Neutrophil (primary cell): ENCODE results near the gene ZNF248.

ENCODE experiments used
- H3K27ac ChIP-seq: fragments of 200-600 bp; sonication (generic); 2 replicates; pipeline ENCODE4 v1.5.1; 2016; ENCODE audit warnings: mild to moderate bottlenecking, moderate library complexity
- H3K27me3 ChIP-seq: fragments of 200-600 bp; sonication (generic); 2 replicates; pipeline ENCODE4 v1.6.0; 2016; ENCODE audit warnings: mild to moderate bottlenecking
- H3K36me3 ChIP-seq: fragments of 200-600 bp; sonication (generic); 2 replicates; pipeline ENCODE4 v1.5.1; 2017
- H3K4me1 ChIP-seq, 2 experiments: fragments of 200-600 bp in 1 of 2; sonication (generic) in 1 of 2; 1 replicate in 1 of 2; 2 replicates in 1 of 2; pipeline versions ENCODE4 v1.5.1 to v1.6.1; 2013 to 2016; ENCODE audit warnings: low read depth in 1 of 2, low read length in 1 of 2, mild to moderate bottlenecking in 1 of 2, moderate library complexity in 1 of 2; ENCODE audit not compliant: control insufficient read depth in 1 of 2, insufficient read depth in 1 of 2
- H3K4me3 ChIP-seq, 2 experiments: fragments of 200-600 bp in 1 of 2; sonication (generic) in 1 of 2; 1 replicate in 1 of 2; 2 replicates in 1 of 2; pipeline ENCODE4 v1.5.1; 2013 to 2016; ENCODE audit warnings: low read depth in 1 of 2, low read length in 1 of 2, mild to moderate bottlenecking in 1 of 2, moderate library complexity in 1 of 2
- H3K9me3 ChIP-seq: fragments of 200-600 bp; sonication (generic); 2 replicates; pipeline ENCODE4 v1.5.1; 2016
- TF ChIP-seq, protein P1 (sequence below): fragments of 200-600 bp; sonication (generic); IDR thresholded peaks from 2 replicates; pipeline ENCODE4 v1.5.1; 2016; ENCODE audit warnings: antibody characterized with exemption

ZNF248 gene

DNA sequence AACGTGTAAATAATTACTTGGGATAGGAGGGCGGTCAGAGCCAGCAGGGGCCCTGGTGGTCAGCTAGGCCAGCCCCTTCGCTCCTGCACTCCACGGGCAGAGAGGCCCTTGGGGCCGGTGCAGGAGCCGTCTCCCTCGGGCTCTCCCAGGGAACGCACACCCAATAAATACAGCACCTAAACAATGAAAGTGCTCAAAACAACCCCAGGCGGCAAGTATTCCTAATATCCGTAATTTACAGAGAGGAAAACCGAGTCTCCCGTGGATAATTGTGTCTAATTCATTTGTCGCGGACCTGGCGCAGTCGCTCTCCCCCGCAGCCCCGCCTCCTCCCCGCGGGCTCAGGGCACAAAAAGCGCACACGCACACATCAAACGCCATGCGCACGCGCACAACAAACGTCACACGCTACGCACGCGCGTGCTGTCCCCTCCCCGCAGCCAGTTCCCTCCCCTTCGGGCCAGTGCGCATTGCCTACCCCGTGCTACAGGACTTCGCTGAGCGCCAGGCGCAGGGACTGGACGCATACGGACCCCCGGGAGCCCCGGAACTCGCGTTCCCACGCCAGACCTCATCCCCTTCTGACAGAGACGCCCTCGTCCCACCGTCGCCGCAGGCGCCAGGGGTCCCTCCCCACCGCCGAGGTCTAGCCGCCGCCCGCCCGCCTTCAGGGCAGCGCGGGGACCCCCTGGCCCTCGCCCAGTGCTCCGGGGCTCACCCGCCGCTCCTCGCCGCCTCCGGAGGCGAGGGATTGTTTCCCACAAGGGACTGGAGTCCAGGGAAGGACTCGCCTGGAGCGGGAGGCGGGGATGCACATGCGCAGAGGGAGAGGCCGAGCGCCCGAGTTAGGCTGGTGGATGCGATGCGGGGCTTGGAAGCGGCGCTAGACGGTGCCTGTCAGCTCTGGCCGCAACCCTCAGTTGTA lies at the start of gene ZNF248:
ZNF248 (minus strand) TSS at position 324 of the 925 bp plus-strand sequence. CDS start 1,300 bp downstream, outside the sequence.
- TF ChIP-seq, protein P1, sequence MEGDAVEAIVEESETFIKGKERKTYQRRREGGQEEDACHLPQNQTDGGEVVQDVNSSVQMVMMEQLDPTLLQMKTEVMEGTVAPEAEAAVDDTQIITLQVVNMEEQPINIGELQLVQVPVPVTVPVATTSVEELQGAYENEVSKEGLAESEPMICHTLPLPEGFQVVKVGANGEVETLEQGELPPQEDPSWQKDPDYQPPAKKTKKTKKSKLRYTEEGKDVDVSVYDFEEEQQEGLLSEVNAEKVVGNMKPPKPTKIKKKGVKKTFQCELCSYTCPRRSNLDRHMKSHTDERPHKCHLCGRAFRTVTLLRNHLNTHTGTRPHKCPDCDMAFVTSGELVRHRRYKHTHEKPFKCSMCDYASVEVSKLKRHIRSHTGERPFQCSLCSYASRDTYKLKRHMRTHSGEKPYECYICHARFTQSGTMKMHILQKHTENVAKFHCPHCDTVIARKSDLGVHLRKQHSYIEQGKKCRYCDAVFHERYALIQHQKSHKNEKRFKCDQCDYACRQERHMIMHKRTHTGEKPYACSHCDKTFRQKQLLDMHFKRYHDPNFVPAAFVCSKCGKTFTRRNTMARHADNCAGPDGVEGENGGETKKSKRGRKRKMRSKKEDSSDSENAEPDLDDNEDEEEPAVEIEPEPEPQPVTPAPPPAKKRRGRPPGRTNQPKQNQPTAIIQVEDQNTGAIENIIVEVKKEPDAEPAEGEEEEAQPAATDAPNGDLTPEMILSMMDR, result peak; percentile 9
- Histone ChIP-seq H3K27me3 (peaks cover 11% of the 10 kb centered on the region), H3K9me3 (no peaks in the 10 kb centered on the region), H3K4me3 (peak within 1 kb of the TSS; percentile 87 to 99), H3K27ac (peak within 1 kb of the TSS; percentile 65), H3K4me1 (peaks cover 14% of the 10 kb centered on the region in 2 experiments), H3K36me3 (no peaks in the 10 kb centered on the region)

DNA sequence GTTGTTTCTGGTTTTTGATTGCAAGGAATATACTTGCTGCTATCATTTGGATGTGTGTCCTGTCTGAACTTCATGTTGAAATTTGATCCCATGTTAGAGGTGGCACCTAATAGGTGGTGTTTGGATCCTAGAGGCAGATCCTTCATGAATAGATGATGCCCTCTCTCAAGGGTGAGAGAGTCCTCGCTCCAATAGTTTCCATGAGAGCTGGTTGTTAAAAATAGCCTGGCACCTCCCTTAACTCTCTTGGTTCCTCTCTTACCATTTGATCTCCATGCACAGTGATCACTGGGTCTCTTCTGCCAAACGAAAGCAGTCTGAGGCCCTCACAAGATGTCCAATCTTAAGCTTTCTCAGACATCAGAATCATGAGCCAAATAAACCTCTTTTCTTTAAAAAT lies 49.0 kb upstream of the ZNF248 start:
- H3K9me3 ChIP-seq, result no peaks in the 10 kb centered on the region
- H3K27me3 ChIP-seq, result no peaks in the 10 kb centered on the region
- no peak overlapping the region for H3K27ac ChIP-seq
- no peaks in the 10 kb centered on the region for H3K36me3 ChIP-seq
- TF ChIP-seq, protein P1, result no peak
- no peak overlapping the region for H3K4me3 ChIP-seq
- no peaks in the 10 kb centered on the region for H3K4me1 ChIP-seq

DNA sequence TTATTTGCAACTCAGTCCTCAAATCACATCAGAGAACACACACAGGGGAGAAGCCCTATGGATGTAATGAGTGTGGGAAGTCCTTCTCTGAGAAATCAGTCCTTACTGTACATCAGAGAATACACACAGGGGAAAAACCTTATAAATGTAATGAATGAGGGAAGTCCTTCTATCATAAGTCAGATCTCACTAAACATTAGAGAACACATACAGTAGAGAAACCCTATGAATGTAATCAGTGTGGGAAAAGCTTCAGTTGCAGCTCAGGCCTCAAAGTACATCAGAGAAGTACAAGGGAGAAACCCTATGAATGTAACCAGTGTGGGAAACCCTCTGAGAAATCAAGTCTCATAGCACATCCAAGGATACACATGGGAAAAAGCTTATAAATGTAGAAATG lies 39.0 kb upstream of the ZNF248 start:
- H3K27me3 ChIP-seq, result no peaks in the 10 kb centered on the region
- TF ChIP-seq, protein P1, result no peak

DNA sequence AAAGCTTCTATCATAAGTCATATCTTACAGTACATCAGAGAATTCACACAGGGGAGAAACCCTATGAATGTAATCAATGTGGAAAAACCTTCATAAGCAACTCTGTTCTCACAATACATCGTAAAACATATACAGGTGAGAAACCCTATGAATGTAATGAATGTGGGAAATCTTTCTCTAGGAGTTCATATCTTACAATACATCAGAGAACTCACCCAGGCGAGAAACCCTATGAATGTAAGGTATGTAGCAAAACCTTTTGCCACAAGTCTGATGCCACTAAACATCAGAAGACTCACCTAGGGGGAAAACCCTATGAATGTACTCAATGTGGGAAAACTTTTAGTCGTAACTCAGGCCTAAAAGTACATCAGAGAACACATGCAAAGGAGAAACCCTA lies 38.3 kb upstream of the ZNF248 start:
- TF ChIP-seq, protein P1, result no peak
- Histone ChIP-seq H3K27me3 (no peaks in the 10 kb centered on the region), H3K9me3 (peaks cover 15% of the 10 kb centered on the region), H3K27ac (no peak overlapping the region), H3K36me3 (no peaks in the 10 kb centered on the region), H3K4me1 (no peaks in the 10 kb centered on the region), H3K4me3 (no peak overlapping the region)

More for the DNA sequence above, 39.0 kb upstream of the ZNF248 start:
- Histone ChIP-seq H3K9me3 (peaks cover 15% of the 10 kb centered on the region), H3K4me3 (no peak overlapping the region), H3K36me3 (no peaks in the 10 kb centered on the region), H3K4me1 (no peaks in the 10 kb centered on the region), H3K27ac (no peak overlapping the region)

DNA sequence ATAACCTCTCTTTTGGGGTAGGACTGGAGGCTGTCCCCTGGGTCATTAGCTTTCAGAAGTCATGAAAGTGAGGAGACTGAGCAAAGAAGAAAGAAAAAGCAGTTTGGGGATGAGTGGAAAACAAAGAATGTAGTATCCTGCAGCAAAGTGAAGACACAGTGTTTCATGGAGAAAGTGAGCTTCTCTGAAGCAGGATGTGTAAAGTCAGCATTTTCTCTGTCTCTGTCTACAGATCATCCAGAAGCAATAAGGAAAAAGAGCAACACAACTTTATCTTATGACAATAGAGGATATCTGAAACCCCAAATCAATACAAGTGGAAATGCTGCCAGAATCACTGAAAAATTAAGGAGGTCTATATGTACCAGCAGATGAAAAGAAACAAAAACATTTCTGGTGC lies 28.4 kb upstream of the ZNF248 start:
- Histone ChIP-seq H3K4me1 (no peaks in the 10 kb centered on the region), H3K36me3 (no peaks in the 10 kb centered on the region), H3K27ac (no peak overlapping the region), H3K4me3 (no peak overlapping the region), H3K27me3 (no peaks in the 10 kb centered on the region), H3K9me3 (no peaks in the 10 kb centered on the region)
- TF ChIP-seq, protein P1, result no peak
